ENCODE results near the gene TMSB10.

- TF ChIP-seq POLR2A (IDR thresholded peaks at IDR 0.05; ENCODE audit: low read length), result no peak
- TF ChIP-seq GATA1 (IDR thresholded peaks at IDR 0.05; ENCODE audit: low read depth, low read length), result no peak
Measured at GRCh38 chr2:84894131-84894586, 11.3 kb upstream of the TMSB10 start.

All from erythroblast (primary cell).